Body of pancreas (tissue), 4 donors: ENCODE data around the gene MYL3. TPM values are rescaled to one million over a fixed set of nuclear protein-coding genes. Genes with fewer than 3 reads are reported as not detected.
"Not testable (repeated sequence)": the region's sequence is repeated elsewhere in the genome, so short reads cannot be mapped to it uniquely, and the experiment has no call there.

ENCODE experiments used
- ATAC-seq: fragments of 150-250 bp; one replicate; pipeline ENCODE4 v1.9.1; 2016
- DNase-seq, 4 donors: peaks; one replicate each; pipeline ENCODE4 v3.0.0-alpha.2; 2019
- H3K27ac ChIP-seq, 4 donors: fragments of 200-600 bp; sonication (generic); 1 replicate in 3 of 4; 2 replicates in 1 of 4; pipeline versions ENCODE4 v1.5.1 to v1.6.1; 2016 to 2019; ENCODE audit warnings: mild to moderate bottlenecking in 1 of 4, mixed read lengths in 1 of 4, moderate library complexity in 1 of 4
- H3K27me3 ChIP-seq, 2 donors: fragments of 200-600 bp; sonication (generic); one replicate each; pipeline ENCODE4 v1.6.0; 2016; ENCODE audit warnings: mild to moderate bottlenecking in 1 of 2
- H3K36me3 ChIP-seq, 2 donors: fragments of 200-600 bp; sonication (generic); replicated peaks in 1 of 2; 2 replicates each; pipeline ENCODE4 v1.5.1; 2016; ENCODE audit warnings: low read depth in 2 of 2; ENCODE audit not compliant: insufficient read depth in 1 of 2
- H3K4me1 ChIP-seq: fragments of 200-600 bp; sonication (generic); one replicate; pipeline ENCODE4 v1.6.0; 2016
- H3K4me3 ChIP-seq, 2 donors: fragments of 200-600 bp; sonication (generic); 1 replicate in 1 of 2; 2 replicates in 1 of 2; pipeline ENCODE4 v1.5.1; 2016 to 2019
- H3K9me3 ChIP-seq, 3 donors: fragments of 200-600 bp; sonication (generic); 1 replicate in 2 of 3; 2 replicates in 1 of 3; pipeline ENCODE4 v1.5.1; 2016
- POLR2A ChIP-seq, 3 donors: fragments of 450-650 bp; IDR thresholded peaks; one replicate each; pipeline ENCODE4 v1.6.1; 2016; ENCODE audit warnings: antibody characterized with exemption in 3 of 3, mild to moderate bottlenecking in 2 of 3
- WGBS, 2 donors: methylation state at CpG; one replicate each; pipeline ENCODE4 v1.1.5; 2017; 5-methylcytosine and 5-hydroxymethylcytosine counted together
- intact Hi-C: fragments of 100-400 bp; cut with DNase I; formaldehyde crosslinking; loops from one replicate; pipeline ENCODE4 v1.15.1; 2023
- total RNA-seq, 2 donors: library from RNA; depleted of rRNA; stranded (reverse); fragments of >200 nt; gene quantifications; one replicate each; pipeline ENCODE4 v1.1.0, GENCODE V29; 2016
- TF ChIP-seq, protein P1 (sequence below), 7 experiments: fragments of 450-650 bp in 4 of 7; fragments of 200-600 bp in 3 of 7; sonication (generic) in 3 of 7; IDR thresholded peaks; one replicate each; pipeline ENCODE4 v1.5.1; 2016 to 2019; ENCODE audit warnings: antibody characterized with exemption in 7 of 7

Gene MYL3
- total RNA-seq, 2 donors from 2014 or later, result 10.4 TPM; not detected in 1

GRCh38 chr3:46830801-46831200 lies 32.4 kb downstream of the MYL3 start:
- Histone ChIP-seq H3K4me1 (peaks cover 6% of the 10 kb centered on the region), H3K36me3 (no peaks in the 10 kb centered on the region), H3K9me3 (no peaks in the 10 kb centered on the region), H3K27ac (no peak overlapping the region), H3K27me3 (no peaks in the 10 kb centered on the region), H3K4me3 (no peak overlapping the region)
- 58 to 88% methylated on average over 2 of the region's 2 CpGs for WGBS, 2 donors
- intact Hi-C loops, result no loop called here
- no peak for DNase-seq
- TF ChIP-seq, protein P1, sequence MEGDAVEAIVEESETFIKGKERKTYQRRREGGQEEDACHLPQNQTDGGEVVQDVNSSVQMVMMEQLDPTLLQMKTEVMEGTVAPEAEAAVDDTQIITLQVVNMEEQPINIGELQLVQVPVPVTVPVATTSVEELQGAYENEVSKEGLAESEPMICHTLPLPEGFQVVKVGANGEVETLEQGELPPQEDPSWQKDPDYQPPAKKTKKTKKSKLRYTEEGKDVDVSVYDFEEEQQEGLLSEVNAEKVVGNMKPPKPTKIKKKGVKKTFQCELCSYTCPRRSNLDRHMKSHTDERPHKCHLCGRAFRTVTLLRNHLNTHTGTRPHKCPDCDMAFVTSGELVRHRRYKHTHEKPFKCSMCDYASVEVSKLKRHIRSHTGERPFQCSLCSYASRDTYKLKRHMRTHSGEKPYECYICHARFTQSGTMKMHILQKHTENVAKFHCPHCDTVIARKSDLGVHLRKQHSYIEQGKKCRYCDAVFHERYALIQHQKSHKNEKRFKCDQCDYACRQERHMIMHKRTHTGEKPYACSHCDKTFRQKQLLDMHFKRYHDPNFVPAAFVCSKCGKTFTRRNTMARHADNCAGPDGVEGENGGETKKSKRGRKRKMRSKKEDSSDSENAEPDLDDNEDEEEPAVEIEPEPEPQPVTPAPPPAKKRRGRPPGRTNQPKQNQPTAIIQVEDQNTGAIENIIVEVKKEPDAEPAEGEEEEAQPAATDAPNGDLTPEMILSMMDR (IDR thresholded peaks at IDR 0.05), result no peak
- TF ChIP-seq POLR2A (IDR thresholded peaks at IDR 0.05), result no peak
- no peak for ATAC-seq

DNA sequence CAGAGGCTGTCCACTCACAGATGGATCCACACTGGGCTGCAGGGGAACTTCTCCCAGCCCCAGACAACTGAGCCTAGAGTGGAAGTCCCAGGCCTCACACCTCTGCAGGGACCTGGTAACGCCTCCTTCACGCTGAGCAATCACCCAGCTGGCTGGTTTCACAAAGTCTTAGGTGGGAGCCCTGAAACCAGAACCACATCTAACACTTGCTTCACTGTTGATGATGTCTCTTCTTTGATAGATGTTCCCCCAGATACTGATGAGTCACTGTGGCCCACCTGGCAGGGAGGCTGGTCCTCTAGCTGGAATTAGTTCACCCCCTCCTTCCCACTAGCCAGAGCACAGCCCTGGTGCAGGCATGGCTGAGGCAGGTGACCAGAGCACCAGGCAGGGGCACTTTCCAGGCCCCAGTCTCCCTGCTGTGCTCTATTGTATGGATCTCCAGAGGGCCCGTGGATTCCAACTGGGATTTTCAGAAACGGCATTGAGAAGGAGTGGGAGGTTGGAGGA lies 33.5 kb downstream of the MYL3 start:
- no peaks in the 10 kb centered on the region for H3K27me3 ChIP-seq
- intact Hi-C loops, result no loop called here
- no peaks in the 10 kb centered on the region for H3K9me3 ChIP-seq
- DNase-seq (no peak), ATAC-seq (no peak)
- 63 to 78% methylated on average over 2 to 4 of the region's 4 CpGs for WGBS, 2 donors
- no peak overlapping the region for H3K4me3 ChIP-seq
- no peak for TF ChIP-seq POLR2A (IDR thresholded peaks at IDR 0.05)
- no peaks in the 10 kb centered on the region for H3K36me3 ChIP-seq
- H3K4me1 ChIP-seq, result no peaks in the 10 kb centered on the region
- no peak overlapping the region for H3K27ac ChIP-seq

DNA sequence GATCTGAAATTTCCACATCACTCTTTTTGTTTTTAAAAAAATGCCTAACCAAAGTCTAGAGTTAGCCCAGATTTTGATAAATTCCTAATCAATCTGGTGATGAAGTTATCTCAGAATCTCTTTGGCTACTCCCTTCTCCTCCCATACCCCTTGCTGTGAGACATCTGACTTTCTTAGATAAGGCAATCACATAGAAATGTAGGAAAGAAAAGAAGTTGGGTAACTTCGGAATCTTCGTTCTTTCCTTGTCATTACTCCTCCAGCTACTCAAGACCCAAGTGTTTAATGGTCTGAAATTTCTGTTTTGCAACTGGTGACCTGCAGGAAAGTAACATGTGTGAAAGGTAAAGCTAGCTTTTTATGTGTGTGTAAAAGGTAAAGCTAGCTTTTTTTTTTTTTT lies 37.8 kb downstream of the MYL3 start:
- no peak for ATAC-seq
- TF ChIP-seq POLR2A (IDR thresholded peaks at IDR 0.05), result no peak
- TF ChIP-seq, protein P1 (IDR thresholded peaks at IDR 0.05), result no peak
- DNase-seq, result no peak
- H3K4me3 ChIP-seq, result no peak overlapping the region
- WGBS, 2 donors, result 78 to 85% methylated on average over 2 of the region's 2 CpGs
- H3K27me3 ChIP-seq, result no peaks in the 10 kb centered on the region
- peaks cover 0 to 5% (median 0%) of the 10 kb centered on the region in 3 donors for H3K9me3 ChIP-seq
- H3K4me1 ChIP-seq, result no peaks in the 10 kb centered on the region
- H3K27ac ChIP-seq, result no peak overlapping the region
- no peaks in the 10 kb centered on the region for H3K36me3 ChIP-seq
- intact Hi-C loops, result no loop called here

DNA sequence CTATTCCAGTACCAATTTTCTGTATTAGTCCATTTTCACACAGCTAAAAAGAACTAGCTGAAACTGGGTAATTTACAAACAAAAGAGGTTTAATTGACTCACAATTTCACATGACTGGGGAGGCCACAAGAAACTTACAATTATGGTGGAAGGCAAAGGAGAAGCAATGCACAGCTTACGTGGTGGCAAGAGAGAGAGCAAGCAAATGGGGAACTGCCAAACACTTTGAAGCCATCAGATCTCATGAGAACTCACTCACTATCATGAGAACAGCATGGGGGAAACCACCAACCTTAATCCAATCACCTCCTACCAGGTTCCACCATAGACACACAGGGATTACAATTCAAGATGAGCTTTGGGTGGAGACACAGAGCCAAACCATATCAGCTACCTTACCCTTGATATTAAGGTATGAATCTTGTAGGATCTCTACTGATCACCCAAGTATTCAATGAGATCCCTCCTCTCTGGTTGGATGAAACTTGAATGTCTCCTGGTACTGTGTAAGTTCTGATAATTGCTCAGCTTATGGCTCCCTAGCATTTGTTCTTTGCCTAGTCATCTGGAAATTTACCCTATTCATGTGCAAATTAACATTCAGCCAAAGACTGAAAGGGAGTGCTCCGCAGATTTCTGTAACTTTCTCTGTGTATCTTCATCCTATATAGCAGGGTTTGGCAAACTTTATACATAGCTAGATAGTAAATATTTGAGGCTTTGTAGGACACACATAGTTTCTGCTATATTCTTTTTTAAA lies 38.9 kb downstream of the MYL3 start:
- H3K4me1 ChIP-seq, result no peaks in the 10 kb centered on the region
- H3K4me3 ChIP-seq, result no peak overlapping the region
- no peaks in the 10 kb centered on the region for H3K27me3 ChIP-seq
- intact Hi-C loops, result no loop called here
- TF ChIP-seq, protein P1 (IDR thresholded peaks at IDR 0.05), result no peak
- TF ChIP-seq POLR2A (IDR thresholded peaks at IDR 0.05), result no peak
- DNase-seq (no peak), ATAC-seq (no peak)
- no peak overlapping the region for H3K27ac ChIP-seq
- H3K9me3 ChIP-seq, result peaks cover 0 to 5% (median 0%) of the 10 kb centered on the region in 3 donors
- WGBS, 2 donors, result 83 to 88% methylated on average over 2 of the region's 2 CpGs
- no peaks in the 10 kb centered on the region for H3K36me3 ChIP-seq

DNA sequence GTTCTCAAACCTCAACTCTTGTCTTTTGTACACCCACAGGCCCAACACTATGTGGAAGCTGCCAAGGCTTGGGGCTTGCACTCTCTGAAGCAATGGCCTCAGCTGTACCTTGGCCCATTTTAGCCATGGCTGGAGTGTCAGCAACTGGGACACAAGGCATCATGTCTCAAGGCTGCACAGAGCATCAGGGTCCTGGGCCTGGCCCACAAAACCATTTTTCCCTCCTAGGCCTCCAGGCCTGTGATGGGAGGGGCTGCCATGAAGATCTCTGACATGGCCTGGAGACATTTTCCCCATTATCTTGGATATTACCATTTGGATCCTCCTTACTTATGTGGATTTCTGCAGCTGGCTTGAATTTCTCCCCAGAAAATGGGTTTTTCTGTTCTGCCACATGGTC lies 39.9 kb downstream of the MYL3 start:
- H3K27me3 ChIP-seq, H3K36me3 ChIP-seq, H3K4me1 ChIP-seq, H3K9me3 ChIP-seq, DNase-seq, H3K27ac ChIP-seq, ATAC-seq, H3K4me3 ChIP-seq, intact Hi-C loops: not testable (repeated sequence)

DNA sequence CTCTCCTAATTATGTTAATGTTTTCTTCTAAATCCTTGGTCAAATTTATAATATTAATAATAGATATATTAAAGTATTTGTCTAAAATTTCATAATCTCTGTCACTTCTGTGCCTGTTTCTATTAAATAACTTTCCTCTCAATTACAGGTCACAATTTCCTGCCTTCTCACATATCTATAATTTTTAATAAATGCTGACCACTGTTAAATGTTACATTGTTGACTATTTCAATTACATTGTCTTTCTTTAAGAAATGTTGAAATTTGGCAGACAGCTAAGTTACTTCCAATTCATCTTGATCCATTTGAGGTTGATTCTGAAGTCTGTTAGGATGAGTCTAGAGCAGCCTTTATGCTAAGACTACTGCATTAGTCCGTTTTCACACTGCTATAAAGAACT lies 41.7 kb downstream of the MYL3 start:
- ATAC-seq, result no peak
- 65 to 76% methylated on average over 1 of the region's 1 CpG for WGBS, 2 donors
- intact Hi-C loops, result no loop called here

More for the DNA sequence above, 41.7 kb downstream of the MYL3 start:
- no peaks in the 10 kb centered on the region for H3K4me1 ChIP-seq
- TF ChIP-seq, protein P1 (IDR thresholded peaks at IDR 0.05), result no peak
- TF ChIP-seq POLR2A (IDR thresholded peaks at IDR 0.05), result no peak
- H3K36me3 ChIP-seq, result no peaks in the 10 kb centered on the region
- no peak overlapping the region for H3K27ac ChIP-seq
- H3K4me3 ChIP-seq, result no peak overlapping the region
- peaks cover 0 to 5% (median 0%) of the 10 kb centered on the region in 3 donors for H3K9me3 ChIP-seq
- no peaks in the 10 kb centered on the region for H3K27me3 ChIP-seq
- no peak for DNase-seq
